Central memory CD8-positive, alpha-beta T cell (primary cell): Measurements from ENCODE around the gene CEBPE.

Source experiments
- ATAC-seq: fragments of 150-1000 bp; cut with Tn5 transposase; replicated peaks from 2 replicates; pipeline ENCODE4 v1.10.0; 2022; ENCODE audit warnings: mild to moderate bottlenecking, moderate FRiP score, moderate number of reproducible peaks; ENCODE audit not compliant: poor library complexity, severe bottlenecking; ENCODE audit errors: extremely low read depth
- DNase-seq, 2 donors: peaks; one replicate each; pipeline ENCODE4 v3.0.0; 2021; ENCODE audit warnings: low spot score in 2 of 2
- H3K27ac Mint-ChIP-seq: one replicate; pipeline ENCODE4 v1.8.0; 2022; ENCODE audit warnings: low read depth, mild to moderate bottlenecking, moderate library complexity, mixed read lengths
- H3K27me3 Mint-ChIP-seq: one replicate; pipeline ENCODE4 v1.8.0; 2022; ENCODE audit warnings: mixed read lengths
- H3K36me3 Mint-ChIP-seq: one replicate; pipeline ENCODE4 v1.8.0; 2022; ENCODE audit warnings: mild to moderate bottlenecking, moderate library complexity, mixed read lengths; ENCODE audit not compliant: insufficient read depth
- H3K4me1 Mint-ChIP-seq: one replicate; pipeline ENCODE4 v1.8.0; 2022; ENCODE audit warnings: mixed read lengths
- H3K4me3 Mint-ChIP-seq: one replicate; pipeline ENCODE4 v1.8.0; 2022; ENCODE audit warnings: mild to moderate bottlenecking, moderate library complexity, mixed read lengths
- H3K9me3 Mint-ChIP-seq: one replicate; pipeline ENCODE4 v1.8.0; 2022; ENCODE audit warnings: mixed read lengths

Gene CEBPE

GRCh38 chr14:23069413-23069806 is 49.6 kb downstream of the CEBPE start:
- H3K36me3 Mint-ChIP-seq: peaks cover 63% of the 10 kb centered on the region
- no peak overlapping the region for H3K27ac Mint-ChIP-seq
- H3K4me3 Mint-ChIP-seq: no peak overlapping the region

GRCh38 chr14:23068789-23069412 is 50.2 kb downstream of the CEBPE start:
- peak; percentile 55 to 68 for DNase-seq
- Mint-ChIP-seq H3K36me3 (peaks cover 64% of the 10 kb centered on the region), H3K4me1 (peaks cover 42% of the 10 kb centered on the region), H3K27me3 (no peaks in the 10 kb centered on the region), H3K27ac (no peak overlapping the region), H3K9me3 (no peaks in the 10 kb centered on the region), H3K4me3 (peak overlapping the region; percentile 34)
- peak; percentile 86 for ATAC-seq

More at GRCh38 chr14:23069413-23069806, 49.6 kb downstream of the CEBPE start:
- H3K27me3 Mint-ChIP-seq: no peaks in the 10 kb centered on the region
- H3K9me3 Mint-ChIP-seq: no peaks in the 10 kb centered on the region
- no peak for DNase-seq
- ATAC-seq: no peak
- peaks cover 42% of the 10 kb centered on the region for H3K4me1 Mint-ChIP-seq

- H3K9me3 Mint-ChIP-seq: no peaks in the 10 kb centered on the region
- DNase-seq (peak in 1 of 2 donors; percentile 12), ATAC-seq (no peak)
- H3K4me1 Mint-ChIP-seq: peaks cover 47% of the 10 kb centered on the region
- H3K36me3 Mint-ChIP-seq: peaks cover 62% of the 10 kb centered on the region
- no peak overlapping the region for H3K27ac Mint-ChIP-seq
- no peak overlapping the region for H3K4me3 Mint-ChIP-seq
- no peaks in the 10 kb centered on the region for H3K27me3 Mint-ChIP-seq
These were observed 50.9 kb downstream of the CEBPE start for GRCh38 chr14:23067847-23068788.
